CD4-positive, alpha-beta T cell treated with Interleukin-4 for 4 hours (primary cell): ENCODE measurements around the gene ZBTB8A.
"Not testable (repeated sequence)": the region's sequence is repeated elsewhere in the genome, so short reads cannot be mapped to it uniquely, and the experiment has no call there.

Experiments
- DNase-seq: peaks from one replicate; pipeline ENCODE4 v3.0.0-alpha.2; 2020

The ZBTB8A gene

DNA sequence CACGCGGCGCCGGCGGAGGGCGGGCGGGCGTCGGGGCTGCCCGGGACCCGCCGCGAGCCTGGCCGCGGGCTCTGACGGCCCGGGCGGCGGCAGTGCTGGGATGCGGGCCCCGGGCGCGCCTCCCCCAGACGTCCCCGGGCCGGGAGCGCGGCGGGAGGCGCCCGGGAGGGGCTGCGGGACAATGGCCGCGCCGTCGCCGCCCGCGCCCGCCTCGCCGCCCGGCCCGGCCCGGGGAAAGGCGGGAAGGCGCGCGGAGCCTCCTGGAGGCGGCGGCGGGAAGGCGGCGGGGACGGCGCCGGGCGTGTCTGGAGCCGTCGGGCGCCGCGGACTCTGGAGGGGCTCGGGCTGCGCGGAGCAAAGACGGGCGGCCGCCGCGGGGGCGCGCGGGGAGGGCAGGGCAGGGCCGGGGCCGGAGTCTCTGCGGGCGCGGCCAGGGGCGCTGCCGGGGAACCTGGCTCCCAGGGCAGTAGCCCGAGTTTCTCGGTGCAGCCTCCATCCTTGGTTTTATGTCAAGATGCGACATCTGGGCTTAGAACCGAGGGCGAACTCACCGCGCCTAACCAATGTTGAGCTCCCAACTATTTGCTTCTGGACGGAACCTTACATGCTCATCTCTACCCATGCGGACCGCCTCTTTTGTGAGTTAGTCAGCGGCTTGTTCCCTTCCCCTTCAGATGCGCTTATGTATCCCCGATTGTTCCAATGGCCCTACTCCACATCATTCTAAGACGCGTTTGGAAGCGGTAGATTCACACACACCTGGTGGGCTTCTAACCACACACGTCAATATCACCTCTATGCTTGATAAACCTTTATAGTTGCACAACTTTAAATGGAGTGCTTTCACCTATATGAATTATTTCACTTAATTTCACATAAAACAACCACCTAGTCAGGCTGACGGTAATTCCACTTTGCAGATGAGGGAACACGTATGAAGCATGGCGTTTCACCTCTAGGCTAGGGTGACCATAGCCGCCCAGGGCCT, 651 bp downstream of the ZBTB8A start:
- no peak for DNase-seq

DNA sequence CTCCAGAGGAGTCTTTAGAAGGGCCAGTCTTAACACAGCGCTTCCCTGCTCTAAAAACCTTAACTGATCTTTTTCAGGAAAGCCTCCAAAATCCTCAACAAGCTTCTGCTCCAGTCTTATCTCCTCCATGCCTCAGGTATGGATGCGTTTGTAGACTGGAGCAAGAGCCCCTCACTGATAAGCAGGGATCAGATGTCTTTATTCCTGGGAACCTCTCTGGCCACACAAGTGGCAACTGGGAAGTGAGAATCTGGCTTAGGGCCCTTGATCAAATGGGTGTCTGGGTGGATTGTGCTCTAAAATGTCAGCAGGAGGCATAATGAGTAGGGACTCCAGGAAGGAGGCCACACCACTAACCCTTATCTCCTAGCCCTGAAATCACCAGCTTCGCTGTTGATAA, 1.4 kb downstream of the ZBTB8A start:
- DNase-seq = no peak

DNA sequence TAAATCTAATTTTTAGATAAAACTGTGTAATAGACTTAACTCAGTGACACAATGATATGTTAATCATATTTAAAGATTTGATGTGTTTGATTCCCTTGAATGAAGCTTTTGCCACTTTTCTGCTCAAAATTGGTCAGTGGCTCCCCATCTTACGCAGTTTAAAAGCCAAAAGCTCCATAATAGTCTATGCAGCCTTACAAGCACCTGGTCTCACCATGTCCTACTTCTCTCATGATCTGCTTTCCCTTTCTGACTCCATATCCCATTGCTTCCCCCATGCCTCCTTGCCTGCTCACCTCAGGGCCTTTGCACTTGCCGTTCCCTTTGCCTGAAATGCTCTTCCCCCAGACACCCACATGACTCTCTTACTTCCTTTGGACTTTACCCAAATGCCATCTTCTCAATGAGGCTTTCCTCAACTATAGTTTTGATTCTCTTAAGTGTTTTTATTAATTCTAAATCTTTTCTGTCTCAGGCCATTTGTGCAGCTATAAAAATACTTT, 1.9 kb downstream of the ZBTB8A start:
- no peak for DNase-seq

DNA sequence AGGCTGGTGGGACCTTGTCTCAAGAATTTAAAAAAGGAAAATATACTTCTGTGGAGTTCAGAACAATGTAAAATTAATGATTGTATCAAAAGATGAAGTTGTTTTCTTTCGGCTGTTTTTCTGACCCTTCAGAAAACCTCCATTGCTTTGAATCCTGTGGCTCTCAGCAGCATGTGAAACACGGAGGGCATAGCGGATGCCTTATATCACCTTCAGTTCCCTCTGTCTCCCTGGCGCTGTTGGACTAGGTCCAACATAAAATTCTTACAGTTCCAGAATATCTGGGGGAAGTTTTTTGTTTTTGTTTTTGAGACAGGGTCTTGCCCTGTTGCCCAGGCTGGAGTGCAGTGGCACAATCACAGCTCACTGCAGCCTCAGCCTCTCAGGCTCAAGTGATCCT, 7.4 kb downstream of the ZBTB8A start:
- DNase-seq = no peak

DNA sequence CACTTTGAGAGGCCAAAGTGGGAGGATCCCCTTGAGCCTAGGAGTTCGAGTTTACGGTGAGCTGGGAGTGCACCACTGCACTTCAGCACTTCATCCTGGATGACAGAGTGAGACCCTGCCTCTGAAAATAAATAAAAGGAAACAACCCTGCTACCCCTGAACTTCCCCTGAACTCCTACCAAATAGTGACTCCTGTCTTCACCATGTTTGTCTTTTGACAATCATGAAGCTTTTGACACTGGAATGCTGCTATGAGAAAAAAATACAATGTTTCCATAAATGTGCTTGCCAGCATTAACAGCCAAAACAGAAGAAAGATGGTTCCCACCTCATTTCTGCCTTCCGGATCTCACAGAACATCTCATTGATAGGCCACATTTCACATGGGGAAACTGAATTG, 10.4 kb downstream of the ZBTB8A start:
- DNase-seq = no peak

DNA sequence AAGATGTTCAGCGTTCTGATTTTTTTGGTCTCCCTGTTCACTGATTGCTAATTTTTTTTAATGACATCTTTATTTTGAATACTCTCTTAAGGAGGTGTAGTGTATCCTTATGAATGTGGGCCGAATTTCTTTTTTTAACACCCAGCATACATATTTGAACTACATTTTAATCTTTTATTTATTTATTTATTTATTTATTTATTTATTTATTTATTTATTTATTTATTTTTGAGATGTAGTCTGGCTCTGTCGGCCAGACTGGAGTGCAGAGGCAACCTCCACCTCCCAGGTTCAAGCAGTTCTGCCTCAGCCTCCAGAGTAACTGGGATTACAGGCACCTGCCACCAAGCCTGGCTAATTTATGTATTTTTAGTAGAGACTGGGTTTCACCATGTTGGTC, 15.1 kb downstream of the ZBTB8A start:
- no peak for DNase-seq

DNA sequence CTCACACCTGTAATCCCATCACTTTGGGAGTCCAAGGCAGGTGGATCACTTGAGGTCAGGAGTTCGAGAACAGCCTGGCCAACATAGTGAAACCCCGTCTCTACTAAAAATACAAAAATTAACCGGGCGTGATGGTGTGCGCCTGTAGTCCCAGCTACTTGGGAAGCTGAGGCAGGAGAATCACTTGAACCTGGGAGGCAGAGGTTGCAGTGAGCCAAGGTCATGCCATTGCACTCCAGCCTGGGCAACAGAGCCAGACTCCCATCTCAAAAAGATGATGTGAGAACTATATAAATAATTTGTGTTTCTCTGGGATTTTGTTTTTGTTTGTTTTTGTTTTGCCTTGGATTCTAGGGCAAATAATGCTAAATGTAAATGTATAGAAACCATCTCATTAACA, 17.8 kb downstream of the ZBTB8A start:
- not testable (repeated sequence) for DNase-seq

DNA sequence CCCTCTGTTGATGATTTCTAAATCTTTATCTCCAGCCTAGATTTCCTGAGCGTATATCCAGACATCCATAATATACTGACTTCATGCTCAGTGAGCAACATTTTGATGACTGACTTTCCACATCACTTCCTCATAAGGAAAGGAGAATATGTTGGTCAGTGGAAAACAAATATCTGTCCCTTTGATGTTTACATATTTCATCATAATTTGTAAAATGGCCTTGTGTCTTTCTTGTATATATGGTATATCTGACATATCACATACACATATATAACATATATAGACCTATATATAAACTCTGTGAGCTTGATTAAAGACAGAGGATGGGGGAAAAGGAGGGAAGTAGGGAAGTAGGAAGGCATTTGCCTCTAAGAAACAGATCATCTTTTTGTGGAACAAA, 18.6 kb downstream of the ZBTB8A start:
- DNase-seq = no peak

DNA sequence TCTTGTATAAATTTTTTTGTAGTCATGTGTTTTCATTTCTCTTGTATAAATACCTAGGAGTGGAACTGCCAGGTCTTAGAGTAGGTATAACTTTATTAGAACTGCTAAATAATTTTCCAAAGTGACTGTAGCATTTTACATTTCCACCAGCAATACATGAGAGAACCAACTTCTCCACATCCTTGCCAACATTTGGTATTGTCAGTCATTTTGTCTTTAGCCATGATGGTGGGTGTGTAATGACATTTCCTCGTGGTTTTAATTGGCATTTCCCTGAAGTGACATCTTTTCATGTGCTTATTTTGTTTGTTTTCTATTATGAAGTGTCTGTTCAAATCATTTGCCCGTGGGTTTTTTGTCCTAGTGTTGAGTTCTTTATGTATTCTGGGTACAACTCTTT, 29.7 kb downstream of the ZBTB8A start:
- no peak for DNase-seq

DNA sequence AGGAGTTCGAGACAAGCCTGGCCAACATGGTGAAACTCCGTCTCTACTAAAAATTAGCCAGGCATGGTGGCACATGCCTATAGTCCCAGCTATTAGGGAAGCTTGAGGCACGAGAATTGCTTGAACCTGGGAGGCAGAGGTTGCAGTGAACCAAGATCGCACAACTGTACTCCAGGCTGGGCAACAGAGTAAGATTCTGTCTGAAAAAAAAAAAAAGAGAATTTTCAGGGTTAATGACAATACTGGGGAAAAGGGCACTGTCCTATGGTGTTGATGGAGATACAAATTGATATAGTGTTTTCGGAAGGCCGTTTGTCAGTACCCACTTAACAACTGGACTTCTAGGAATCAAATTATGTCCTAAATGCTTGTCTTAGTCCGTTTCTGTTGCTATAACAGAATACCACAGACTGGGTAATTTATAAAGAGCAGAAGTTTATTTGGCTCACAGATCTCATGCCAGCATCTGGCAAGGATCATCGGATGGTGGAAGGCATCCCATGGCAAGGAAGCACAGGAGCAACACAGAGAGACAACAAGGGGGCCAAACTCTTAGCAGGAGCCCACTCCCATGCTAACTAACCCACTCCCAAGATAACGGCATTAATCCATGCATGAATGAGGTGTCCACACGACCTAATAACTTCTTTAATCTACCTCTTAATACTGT, 41.3 kb downstream of the ZBTB8A start:
- no peak for DNase-seq

DNA sequence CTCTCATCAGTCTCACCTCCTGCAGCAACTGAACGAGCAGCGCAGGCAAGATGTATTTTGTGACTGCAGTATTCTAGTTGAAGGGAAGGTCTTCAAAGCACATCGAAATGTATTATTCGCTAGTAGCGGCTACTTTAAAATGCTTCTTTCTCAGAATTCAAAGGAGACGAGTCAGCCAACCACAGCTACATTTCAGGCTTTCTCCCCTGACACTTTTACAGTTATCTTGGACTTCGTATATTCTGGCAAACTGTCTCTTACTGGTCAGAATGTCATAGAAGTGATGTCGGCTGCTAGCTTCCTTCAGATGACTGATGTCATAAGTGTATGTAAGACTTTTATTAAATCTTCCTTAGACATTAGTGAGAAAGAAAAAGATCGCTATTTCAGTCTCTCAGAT, 53.7 kb downstream of the ZBTB8A start:
- no peak for DNase-seq

DNA sequence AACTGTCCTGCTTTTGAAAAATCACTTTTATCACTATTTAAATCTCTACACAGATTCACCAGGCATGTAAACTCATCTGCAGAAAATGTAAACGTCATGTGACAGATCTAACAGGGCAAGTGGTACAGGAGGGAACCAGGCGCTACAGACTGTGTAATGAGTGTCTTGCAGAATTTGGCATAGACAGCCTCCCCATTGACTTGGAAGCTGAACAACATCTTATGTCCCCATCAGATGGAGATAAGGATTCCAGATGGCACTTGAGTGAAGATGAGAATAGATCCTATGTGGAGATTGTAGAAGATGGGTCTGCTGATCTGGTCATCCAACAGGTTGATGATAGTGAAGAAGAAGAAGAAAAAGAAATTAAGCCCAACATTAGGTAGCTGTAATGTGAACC, 60.8 kb downstream of the ZBTB8A start:
- DNase-seq = no peak

DNA sequence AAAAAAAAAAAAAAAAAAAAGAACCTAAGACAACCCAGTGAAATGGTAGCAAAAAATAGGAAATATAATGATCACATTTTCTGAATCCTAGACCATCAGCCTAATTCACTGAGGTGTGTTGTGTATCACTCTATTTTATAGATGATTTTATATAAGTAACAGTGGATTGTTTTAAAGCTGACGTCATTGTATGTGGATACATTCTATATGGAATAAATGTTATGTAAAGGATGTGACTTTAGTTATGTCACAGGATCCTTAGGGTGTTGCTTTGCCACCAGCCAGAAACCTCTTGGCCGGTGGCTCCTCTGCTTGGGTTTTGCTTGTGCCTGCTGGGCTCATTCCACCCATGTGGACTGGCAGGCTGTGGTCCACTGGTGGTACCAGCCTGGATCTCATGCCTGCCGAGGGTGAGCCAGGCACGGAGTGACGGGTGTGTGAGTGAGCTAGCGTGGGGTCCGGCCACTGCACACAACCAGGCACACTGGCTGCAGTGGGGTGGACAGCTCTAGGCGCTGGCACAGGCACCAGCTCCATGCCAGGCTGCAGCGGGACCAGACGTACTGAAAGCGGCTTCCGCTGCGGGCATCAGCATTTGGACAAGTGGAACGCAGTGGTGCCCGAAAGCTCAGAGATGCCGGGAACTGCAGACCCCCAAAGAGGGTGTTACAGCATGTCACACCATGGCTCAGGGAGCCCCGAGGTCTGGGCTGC, 66.6 kb downstream of the ZBTB8A start:
- DNase-seq = no peak

DNA sequence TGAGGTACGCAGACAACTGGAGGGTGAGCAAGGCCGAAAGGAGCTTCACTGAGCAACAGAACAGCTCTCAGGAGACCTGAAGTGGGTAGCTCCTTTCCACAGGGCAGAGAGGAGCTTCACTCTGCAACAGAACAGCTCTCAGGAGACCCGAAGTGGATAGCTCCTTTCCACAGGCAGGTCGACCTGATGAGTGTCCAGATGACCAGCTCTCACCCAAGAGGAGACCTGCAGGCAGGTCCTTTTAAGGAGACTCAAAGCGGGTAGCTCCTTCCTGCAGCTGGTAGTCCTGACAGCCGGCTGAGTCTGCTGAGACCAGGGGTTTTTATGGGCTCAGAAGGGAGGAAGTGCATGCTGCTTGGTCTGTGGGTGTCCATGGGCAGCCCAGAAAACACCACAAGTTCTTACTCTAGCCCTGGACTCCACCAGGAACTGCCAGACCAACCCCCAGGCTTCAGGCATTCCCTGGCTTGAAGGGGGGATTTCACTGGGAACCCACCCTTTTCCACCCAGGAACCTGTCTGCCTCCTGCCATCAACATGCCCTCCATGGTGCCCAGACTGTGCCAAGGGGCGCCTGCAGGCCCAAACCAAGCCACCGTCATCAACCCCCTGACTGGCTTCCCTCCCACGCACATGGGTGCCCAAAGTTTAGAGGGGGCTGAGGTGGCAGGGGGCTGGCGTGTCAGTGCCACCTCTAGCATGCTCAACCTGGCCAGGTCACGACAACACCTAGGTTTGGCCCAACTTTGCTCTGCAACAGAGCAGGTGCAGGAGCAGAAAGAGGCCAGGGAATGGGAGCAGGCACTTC, 67.5 kb downstream of the ZBTB8A start:
- DNase-seq = no peak

DNA sequence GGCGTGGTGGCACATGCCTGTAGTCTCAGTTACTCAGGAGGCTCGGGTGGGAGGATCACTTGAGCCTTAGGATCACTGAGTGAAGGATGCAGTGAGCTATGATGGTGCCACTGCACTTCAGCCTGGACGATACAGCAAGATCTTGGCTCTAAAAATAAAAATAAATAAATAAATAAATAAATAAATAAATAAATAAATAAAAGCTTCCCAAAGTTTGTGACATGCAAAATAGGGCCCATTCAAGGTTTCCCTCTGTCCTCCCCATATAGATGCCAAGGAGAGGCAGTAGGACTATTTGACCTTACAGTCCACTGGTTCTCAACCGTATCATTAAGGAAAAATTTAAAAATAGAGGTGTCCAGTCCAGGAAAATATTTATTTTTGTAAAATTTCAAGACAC, 70.0 kb downstream of the ZBTB8A start:
- no peak for DNase-seq

DNA sequence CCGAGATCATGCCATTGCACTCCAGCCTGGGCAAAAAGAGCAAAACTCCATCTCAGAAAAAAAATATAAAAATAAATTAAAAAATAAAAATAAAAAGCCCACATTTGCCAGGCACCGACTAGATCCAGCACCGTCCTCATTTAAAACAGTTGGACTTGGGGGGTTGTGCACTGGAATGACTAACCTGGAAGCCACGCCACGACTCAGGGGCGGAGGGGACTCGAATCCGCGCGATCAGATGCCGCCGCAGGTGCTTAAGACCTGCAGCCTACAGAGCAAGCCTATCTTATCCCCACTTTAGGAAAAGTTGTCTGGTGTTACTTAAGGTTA, 72.6 kb downstream of the ZBTB8A start:
- DNase-seq = no peak

DNA sequence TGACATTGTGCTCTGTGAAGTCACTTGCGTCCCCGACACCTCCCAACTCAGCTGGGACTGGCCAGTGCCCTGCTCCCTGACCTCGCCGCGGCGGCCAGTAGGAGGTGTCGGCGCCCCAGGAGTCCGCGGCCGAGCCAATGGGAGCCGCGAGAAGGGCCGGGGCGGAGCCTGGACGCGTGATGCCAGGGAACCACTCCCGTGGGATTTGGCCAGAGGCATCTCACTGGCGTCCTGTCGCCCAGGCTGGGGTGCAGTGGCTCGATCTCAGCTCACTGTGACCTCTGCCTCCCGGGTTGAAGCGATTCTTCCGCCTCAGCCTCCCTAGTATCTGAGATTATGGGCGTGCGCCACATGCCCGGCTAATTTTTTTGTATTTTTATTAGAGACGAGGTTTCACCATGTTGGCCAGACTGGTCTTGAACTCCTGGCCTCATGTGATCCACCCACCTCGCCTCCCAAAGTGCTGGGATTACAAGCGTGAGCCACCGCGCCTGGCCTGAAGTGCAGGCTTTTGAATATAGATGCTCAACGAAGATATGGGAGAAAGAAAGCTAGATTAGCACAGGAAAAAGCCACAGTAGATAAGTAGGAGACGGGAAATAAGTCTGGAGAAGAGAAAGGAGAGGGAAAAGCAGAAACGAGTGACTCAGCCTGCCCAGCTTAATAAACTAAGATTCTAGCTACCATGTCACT, 73.1 kb downstream of the ZBTB8A start:
- DNase-seq = peak; percentile 40

DNA sequence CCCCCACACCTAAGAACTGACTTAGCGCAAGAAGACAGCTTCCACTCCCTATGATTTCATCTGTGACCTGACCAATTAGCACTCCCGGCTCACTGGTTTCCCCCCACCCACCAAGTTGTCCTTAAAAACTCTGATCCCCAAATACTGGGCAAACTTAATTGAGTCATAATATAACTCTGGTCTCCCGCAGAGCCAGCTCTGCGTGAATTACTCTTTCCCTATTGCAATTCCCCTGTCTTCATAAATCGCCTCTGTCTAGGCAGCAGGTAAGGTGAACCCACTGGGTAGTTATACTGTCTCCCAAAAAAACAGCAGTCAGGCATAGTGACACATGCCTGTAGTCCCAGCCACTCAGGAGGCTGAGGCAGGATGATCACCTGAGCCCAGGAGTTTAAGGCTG, 74.2 kb downstream of the ZBTB8A start:
- DNase-seq = no peak

DNA sequence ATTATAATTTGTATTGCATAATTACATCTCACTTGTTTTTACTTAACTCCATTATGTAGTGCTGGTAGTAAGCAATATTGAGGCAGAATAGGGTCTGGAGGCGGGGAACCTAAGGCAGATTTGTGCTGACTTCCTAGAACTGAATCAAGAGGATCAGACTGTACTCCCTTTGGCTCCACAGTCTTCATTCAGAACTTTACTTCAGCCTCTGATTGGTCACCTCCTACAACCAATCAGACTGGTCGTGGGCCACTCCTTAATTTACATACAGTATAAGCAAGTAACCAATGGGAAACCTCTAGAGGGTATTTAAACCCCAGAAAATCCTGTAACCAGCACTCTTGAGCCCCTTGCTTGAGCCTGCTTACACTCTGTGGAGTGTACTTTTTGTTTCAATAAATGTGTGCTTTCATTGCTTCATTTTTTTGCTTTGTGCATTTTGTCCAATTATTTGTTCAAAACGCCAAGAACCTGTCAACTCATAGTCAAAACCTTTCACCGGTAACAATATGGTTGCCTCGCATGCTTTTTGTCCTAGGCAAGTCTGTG, 79.5 kb downstream of the ZBTB8A start:
- DNase-seq = no peak

DNA sequence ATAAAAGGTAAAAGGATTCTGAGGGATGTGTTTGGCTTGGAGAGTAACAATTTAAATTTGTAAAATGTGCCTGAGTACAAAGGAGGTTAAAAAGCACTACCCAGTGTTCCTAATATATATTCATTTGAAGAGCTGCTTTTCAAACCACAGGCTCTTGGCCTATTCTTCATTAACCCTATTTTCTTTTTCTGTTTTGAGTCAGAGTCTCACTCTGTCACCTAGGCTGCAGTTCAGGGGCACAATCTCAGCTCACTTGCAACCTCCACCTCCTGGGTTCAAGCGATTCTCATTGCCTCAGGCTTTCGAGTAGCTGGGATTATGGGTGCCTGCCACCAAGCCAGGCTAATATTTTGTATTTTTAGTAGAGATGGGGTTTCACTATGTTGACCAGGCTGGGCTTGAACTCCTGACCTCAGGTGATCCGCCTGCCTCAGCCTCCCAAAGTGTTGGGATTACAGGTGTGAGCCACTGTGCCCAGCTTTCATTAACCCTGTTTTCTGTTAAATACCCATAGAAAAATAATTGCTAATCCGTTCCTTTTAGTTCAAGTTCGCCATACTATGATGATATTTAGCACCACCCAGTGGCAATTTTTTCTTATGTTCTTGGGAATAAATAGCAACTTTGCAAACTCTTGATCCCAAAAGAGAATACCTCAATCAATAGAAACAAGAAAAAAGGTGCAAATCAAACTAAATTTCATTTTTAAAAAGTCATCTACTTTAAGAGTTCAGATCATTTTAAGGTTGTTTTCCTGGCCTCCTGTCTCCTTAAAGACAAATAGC, 80.7 kb downstream of the ZBTB8A start:
- DNase-seq = no peak

DNA sequence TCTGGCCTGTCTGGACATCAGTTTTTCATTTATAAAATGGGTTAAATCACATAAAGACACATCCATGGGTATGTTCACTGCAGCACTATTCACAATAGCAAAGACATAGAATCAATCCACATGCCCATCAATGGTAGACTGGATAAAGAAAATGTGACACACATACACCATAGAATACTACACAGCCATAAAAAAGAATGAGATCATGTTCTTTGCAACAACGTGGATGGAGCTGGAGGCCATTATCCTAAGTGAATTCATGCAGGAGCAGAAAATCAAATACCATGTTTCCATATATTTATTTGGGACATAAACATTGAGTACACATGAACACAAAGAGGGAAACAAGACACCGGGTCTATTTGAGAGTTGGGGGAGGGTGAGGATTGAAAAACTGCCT, 83.0 kb downstream of the ZBTB8A start:
- DNase-seq = no peak
